Ovary (tissue), 3 donors: ENCODE measurements around the gene MINDY1.

Experiments used
- CTCF ChIP-seq, 3 donors: fragments of 450-650 bp in 2 of 3; fragments of 200-600 bp in 1 of 3; IDR thresholded peaks; one replicate each; pipeline versions ENCODE4 v1.5.1 to v1.8.0; 2016 to 2022; ENCODE audit warnings: antibody characterized with exemption in 3 of 3, mild to moderate bottlenecking in 1 of 3
- POLR2A ChIP-seq: fragments of 450-650 bp; IDR thresholded peaks from one replicate; pipeline ENCODE4 v1.6.1; 2017; ENCODE audit warnings: antibody characterized with exemption, mild to moderate bottlenecking, moderate library complexity
- donor health status: DM: no; HTN: no; CAD: no.

GRCh38 chr1:151010346-151010726 lies 3.6 kb upstream of the MINDY1 start:
- TF ChIP-seq CTCF (IDR thresholded peaks at IDR 0.05), result no peak
- no peak for TF ChIP-seq POLR2A
